ENCODE results near the gene SGSM2.

SGSM2 gene

GRCh38 chr17:2423271-2423670 is 86.0 kb downstream of the SGSM2 start:
- no peak for DNase-seq (ENCODE audit: low read depth in 2 of 2)

GRCh38 chr17:2427215-2427614 is 89.9 kb downstream of the SGSM2 start:
- DNase-seq (ENCODE audit: low read depth in 2 of 2): no peak

GRCh38 chr17:2427910-2428309 is 90.6 kb downstream of the SGSM2 start:
- DNase-seq (ENCODE audit: low read depth in 2 of 2): no peak

All from stimulated activated CD8-positive, alpha-beta memory T cell treated with anti-CD3 and anti-CD28 coated beads, Interleukin-7, amount 100 ng/mL, for 4 hours (primary cell).